ENCODE results near the gene RABGEF1.

DNA sequence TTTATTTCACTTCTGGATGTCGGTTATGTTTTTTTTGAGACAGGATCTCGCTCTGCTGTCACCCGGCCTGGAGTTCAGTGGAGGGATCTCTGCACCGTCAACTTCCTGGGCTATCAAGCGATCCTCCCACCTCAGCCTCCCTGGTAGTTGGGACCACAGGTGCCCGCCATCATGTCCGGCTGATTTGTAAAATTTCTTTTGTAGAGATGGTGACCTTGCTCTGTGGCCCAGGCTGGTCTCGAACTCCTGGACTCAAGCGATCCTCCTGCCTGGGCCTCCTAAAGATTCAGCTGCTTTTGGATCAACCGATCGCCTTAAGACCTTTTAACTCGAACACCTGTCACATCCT lies 606 bp upstream of the RABGEF1 start:
- TF ChIP-seq, protein P1, sequence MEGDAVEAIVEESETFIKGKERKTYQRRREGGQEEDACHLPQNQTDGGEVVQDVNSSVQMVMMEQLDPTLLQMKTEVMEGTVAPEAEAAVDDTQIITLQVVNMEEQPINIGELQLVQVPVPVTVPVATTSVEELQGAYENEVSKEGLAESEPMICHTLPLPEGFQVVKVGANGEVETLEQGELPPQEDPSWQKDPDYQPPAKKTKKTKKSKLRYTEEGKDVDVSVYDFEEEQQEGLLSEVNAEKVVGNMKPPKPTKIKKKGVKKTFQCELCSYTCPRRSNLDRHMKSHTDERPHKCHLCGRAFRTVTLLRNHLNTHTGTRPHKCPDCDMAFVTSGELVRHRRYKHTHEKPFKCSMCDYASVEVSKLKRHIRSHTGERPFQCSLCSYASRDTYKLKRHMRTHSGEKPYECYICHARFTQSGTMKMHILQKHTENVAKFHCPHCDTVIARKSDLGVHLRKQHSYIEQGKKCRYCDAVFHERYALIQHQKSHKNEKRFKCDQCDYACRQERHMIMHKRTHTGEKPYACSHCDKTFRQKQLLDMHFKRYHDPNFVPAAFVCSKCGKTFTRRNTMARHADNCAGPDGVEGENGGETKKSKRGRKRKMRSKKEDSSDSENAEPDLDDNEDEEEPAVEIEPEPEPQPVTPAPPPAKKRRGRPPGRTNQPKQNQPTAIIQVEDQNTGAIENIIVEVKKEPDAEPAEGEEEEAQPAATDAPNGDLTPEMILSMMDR (IDR thresholded peaks at IDR 0.05) = no peak
- TF ChIP-seq TAF1 (IDR thresholded peaks at IDR 0.05; ENCODE audit: borderline replicate concordance, low read depth, low read length) (no peak), POLR2AphosphoS5 (IDR thresholded peaks at IDR 0.05; ENCODE audit: low read depth, low read length) (no peak), MEF2A (IDR thresholded peaks at IDR 0.05; ENCODE audit: borderline replicate concordance, low read depth) (no peak), JUND (IDR thresholded peaks at IDR 0.05) (no peak), ELF1 (IDR thresholded peaks at IDR 0.05) (no peak), RCOR1 (IDR thresholded peaks at IDR 0.05; ENCODE audit: low read length) (no peak), MXI1 (IDR thresholded peaks at IDR 0.05; ENCODE audit: low read depth, low read length) (no peak), SMC3 (IDR thresholded peaks at IDR 0.05; ENCODE audit: low read depth, low read length) (no peak), RAD21 (IDR thresholded peaks at IDR 0.05; ENCODE audit: low read length) (no peak)
- TF ChIP-seq, protein P2, sequence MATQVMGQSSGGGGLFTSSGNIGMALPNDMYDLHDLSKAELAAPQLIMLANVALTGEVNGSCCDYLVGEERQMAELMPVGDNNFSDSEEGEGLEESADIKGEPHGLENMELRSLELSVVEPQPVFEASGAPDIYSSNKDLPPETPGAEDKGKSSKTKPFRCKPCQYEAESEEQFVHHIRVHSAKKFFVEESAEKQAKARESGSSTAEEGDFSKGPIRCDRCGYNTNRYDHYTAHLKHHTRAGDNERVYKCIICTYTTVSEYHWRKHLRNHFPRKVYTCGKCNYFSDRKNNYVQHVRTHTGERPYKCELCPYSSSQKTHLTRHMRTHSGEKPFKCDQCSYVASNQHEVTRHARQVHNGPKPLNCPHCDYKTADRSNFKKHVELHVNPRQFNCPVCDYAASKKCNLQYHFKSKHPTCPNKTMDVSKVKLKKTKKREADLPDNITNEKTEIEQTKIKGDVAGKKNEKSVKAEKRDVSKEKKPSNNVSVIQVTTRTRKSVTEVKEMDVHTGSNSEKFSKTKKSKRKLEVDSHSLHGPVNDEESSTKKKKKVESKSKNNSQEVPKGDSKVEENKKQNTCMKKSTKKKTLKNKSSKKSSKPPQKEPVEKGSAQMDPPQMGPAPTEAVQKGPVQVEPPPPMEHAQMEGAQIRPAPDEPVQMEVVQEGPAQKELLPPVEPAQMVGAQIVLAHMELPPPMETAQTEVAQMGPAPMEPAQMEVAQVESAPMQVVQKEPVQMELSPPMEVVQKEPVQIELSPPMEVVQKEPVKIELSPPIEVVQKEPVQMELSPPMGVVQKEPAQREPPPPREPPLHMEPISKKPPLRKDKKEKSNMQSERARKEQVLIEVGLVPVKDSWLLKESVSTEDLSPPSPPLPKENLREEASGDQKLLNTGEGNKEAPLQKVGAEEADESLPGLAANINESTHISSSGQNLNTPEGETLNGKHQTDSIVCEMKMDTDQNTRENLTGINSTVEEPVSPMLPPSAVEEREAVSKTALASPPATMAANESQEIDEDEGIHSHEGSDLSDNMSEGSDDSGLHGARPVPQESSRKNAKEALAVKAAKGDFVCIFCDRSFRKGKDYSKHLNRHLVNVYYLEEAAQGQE (IDR thresholded peaks at IDR 0.05; ENCODE audit: low read depth, low read length) = no peak
- TF ChIP-seq, protein P3, sequence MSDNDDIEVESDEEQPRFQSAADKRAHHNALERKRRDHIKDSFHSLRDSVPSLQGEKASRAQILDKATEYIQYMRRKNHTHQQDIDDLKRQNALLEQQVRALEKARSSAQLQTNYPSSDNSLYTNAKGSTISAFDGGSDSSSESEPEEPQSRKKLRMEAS (IDR thresholded peaks at IDR 0.05; ENCODE audit: low read depth) = no peak
- TF ChIP-seq, protein P4, sequence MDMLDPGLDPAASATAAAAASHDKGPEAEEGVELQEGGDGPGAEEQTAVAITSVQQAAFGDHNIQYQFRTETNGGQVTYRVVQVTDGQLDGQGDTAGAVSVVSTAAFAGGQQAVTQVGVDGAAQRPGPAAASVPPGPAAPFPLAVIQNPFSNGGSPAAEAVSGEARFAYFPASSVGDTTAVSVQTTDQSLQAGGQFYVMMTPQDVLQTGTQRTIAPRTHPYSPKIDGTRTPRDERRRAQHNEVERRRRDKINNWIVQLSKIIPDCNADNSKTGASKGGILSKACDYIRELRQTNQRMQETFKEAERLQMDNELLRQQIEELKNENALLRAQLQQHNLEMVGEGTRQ (IDR thresholded peaks at IDR 0.05; ENCODE audit: borderline replicate concordance, low read depth, low read length) = no peak
